T-helper 9 cell (primary cell): ENCODE results near the gene R3HDM4.
"Not testable (repeated sequence)": the region's sequence is repeated elsewhere in the genome, so short reads cannot be mapped to it uniquely, and the experiment has no call there.

Experiments used
- DNase-seq: peaks from one replicate; pipeline ENCODE4 v3.0.0-alpha.2; 2020

Gene R3HDM4

DNA sequence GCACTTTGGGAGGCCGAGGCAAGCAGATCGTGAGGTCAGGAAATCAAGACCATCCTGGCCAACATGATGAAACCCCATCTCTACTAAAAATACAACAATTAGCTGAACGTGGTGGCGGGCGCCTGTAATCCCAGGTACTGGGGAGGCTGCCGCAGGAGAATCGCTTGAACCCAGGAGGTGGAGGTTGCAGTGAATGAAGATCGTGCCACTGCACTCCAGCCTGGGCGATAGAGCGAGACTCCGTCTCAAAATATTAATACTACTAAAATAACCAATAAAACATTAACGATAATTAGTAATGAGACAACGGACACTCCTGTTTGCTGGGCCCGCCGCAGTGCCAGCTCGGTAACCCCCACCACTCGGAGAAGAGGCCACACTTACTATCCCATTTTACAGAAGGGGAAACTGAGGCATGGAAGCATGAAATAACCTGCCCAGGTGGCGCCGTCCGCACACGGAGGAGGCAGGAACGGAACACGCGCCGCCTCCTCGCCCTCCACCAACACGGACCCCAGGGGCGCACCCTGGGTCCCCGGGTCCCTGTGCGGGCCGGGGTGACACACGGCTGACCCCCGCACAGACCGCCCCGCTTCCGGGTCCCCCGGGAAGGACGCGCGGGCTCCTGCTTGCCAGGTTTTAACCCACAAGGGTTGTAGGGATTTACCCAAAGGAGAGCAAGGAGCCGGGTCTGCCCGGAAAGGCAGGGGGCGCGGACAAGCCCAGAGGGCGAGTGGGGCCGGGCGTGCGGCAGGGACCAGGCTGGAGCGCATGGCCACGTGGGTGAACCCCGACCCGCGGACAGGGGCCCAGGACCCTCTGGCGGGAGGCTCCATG is 1.6 kb downstream of the R3HDM4 start:
- DNase-seq, result no peak

DNA sequence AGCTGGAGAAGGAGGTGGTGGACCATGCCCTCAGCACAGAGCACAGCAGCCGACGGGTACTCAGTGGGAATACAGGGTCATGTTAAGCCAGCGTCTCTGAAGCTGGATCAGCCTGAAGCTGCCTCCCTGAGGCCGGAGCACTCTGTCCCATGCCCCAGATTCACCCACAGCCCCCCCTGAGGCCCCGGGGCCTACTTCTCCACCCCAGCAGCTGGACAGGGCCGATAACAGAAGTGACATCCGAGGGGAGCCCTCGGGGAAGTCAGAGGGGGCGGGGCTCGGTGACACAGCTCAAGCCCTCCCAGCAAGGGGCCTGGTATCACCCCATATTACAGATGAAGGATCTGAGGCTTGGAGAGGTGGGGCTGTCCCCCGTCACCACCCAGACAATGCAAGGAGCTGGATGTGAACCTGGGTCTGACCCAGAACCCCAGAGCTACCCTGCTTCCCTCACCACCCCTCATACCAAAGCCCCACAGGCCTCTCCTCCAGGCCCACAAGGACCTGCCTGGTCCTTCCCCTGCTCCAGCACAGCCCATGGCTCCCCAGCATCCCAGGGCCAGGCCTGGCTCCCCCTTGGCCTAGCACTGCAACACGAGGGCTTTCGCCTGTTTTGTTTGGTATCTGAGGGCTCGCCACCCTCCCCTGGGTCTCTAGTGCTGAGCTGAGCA is 5.7 kb downstream of the R3HDM4 start:
- no peak for DNase-seq

DNA sequence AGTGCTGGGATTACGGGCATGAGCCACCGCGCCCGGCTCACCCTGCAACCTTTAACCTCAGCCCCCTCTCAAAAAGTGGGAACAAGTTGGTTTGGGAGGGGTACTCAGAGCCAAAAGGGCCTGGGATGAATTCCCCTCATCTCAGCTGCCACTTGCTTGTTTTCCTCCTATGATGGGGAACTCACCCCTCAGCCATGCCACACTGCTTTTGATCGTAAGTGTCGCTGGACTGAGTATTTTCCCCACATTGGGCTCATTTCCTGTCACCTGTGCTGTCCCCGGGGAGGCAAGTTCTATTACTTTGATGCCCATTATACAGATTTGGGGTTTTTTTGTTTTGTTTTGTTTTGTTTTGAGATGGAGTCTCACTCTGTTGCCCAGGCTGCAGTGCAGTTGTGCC is 6.5 kb downstream of the R3HDM4 start:
- DNase-seq, result no peak

DNA sequence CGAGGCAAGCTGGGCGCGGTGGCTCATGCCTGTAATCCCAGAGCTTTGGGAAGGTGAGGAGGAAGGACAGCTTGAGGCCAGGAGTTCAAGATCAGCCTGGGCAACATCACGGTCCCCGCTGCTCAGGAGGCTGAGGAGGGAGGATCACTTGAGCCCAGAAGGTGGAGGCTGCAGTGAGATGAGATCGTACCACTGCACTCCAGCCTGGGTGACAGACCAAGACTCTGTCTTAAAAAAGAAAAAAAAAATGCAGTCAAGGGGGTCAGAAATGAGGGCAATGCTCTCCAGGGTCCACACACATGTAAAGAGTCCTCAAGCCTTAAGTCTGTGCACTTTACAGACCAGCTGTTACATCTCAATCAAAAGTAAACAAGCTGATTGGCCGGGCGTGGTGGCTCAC is 8.5 kb downstream of the R3HDM4 start:
- DNase-seq, result no peak

DNA sequence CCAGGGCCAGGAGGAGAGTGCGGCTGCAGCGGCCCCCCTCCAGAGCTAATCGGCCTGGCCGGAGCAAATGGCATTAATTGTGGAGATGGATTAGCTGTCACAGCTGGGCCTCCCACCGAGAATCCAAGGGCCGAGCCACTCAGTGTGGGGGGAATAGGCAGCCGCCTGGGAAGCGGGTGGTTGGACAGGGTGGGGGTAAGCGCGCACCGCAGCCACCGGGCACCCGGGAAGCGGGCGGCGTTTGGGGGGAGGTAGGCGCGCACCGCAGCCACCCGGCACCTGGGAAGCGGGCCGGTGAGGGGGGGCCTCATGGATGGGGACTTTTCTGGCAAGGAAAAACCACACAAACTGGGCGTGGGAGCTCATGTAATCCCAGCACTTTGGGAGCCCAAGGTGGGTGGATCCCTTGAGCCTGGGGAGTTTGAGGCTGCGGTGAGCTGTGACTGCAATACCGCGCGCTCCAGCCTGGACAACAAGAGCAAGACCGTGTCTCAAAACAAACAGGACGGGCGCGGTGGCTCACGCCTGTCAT is 9.7 kb downstream of the R3HDM4 start:
- DNase-seq, result no peak

DNA sequence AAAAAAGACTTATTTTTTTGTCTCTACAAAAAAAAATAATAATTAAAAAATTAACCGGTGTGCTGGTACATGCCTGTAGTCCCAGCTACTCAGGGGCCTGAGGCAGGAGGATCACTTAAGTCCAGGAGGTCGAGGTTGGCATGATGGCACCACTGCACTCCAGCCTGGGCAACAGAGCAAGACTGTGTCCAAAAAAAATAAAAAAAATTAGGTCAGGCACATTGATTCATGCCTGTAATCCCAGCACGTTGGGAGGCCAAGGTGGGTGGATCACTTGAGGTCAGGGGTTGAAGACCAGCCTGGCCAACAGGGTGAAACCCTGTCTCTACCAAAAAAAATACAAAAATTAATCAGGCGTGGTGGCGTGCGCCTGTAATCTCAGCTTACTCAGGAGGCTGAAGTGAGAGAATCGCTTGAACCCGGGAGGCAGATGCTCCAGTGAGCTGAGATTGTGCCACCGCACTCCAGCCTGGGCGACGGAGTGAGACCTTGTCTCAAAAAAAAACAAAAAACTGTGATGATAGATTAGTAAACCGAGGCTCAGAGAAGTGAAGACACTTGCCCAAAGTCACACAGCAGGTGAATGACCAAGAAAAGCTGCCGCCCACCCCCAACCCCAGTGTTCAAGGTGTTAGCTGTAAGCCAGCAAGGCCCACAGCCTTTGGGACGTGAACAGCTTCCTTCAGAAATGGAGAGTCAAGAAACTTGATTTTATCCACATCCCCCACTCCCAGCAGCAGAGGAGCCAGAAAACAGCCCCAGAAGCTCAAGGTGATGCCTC is 10.4 kb downstream of the R3HDM4 start:
- no peak for DNase-seq

DNA sequence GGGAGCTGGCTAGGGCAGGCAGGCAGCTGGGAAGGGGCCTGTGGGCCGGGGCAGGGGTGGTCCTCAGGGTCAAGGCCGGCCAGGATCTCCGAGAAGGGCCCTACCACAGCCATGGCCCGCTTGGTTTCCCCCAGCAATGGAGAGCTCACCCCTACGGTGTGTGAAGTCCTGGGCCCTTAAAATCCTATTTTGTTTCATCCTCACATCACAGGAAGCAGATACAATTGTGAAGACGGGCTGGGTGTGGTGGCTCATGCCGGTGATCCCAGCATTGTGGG is 11.0 kb downstream of the R3HDM4 start:
- DNase-seq, result no peak

DNA sequence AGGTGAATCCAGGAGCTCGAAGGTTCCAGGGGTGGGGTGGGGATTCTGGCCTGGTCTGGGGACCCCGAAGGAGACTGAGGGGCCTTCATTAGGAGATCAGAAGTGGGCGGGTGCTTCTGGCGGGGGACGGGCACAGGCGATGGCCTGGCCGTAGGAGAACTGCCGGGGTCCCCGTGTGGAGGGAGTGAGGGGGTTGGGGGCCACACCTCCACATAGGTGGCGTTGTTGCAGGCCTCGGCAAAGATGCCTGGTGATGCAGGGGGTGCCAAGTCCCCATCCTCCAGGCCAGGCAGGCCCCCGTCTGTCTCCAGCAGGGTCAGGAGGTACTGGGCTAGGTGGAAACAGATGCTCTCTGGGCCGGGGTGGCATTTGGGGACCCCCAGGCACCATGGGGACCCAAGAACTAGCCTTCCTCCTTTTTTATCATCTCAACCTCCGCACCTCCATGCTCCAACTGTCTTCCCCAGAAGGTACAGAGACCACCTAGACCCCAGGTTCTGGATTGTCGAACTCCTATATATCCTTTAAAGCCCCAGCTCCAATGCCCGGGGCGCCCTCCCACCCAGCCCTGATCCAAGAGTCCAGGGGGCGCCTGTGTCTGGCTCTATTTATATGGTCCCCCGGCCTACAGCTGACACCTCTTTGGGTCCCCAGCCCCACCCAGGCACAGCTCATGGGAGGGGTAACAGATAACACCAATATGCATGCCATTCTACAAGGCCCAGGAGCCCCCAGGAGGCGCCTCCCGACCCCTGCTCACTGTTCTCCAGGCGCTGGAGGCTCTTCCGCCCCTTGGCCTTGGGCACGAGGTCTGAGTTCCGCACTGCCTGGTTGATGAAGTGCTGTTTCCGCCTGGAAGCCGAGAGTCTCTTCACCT is 11.6 kb downstream of the R3HDM4 start:
- DNase-seq, result no peak

DNA sequence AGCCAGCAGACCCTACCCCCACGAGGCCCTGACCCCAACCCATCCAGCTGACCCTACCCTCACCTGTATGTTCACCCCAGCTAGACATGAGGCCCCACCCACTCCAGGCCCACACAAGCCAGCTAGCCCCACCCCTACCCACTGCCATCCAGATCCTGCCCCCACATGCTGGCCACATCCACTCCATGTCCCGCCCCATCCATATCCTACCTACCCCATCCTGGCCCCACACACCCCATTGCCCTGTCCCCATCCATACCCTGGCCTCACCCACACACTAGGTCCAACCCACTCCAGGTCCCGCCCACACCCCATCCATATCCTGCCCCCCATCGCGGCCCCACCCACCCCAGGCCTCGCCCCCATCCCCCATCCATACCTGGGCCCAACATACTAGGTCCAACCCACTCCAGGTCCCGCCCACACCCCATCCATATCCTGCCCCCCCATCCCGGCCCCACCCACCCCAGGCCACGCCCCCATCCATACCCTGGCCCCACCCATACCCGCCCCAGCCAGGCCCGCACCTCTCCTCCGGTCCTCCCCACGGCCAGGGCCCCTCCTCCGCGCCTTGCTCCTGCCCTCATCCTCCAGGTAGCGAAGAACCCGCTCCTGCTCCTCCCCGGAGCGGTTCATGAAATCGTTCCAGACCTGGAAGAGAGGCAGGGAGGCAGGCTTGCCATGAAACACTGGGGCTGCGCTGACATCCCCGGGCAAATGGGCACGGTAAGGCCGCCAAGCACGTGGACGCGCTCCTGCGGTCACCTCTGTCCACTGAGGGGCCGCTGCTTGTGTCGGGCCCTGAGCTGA is 12.5 kb downstream of the R3HDM4 start:
- peak; percentile 31 for DNase-seq

DNA sequence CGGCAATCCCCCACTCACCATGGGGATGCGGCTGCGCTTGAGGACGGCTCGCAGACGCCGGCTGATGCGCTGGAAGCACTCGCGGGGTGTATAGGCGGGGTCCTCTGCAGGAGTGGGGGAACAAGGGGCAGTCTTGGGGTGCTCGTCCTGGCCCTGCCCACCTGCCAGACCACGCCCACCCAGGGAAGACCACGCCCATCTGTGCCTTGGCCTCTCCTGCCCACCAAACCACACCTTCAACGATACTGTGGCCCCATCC is 13.0 kb downstream of the R3HDM4 start:
- DNase-seq, result no peak

DNA sequence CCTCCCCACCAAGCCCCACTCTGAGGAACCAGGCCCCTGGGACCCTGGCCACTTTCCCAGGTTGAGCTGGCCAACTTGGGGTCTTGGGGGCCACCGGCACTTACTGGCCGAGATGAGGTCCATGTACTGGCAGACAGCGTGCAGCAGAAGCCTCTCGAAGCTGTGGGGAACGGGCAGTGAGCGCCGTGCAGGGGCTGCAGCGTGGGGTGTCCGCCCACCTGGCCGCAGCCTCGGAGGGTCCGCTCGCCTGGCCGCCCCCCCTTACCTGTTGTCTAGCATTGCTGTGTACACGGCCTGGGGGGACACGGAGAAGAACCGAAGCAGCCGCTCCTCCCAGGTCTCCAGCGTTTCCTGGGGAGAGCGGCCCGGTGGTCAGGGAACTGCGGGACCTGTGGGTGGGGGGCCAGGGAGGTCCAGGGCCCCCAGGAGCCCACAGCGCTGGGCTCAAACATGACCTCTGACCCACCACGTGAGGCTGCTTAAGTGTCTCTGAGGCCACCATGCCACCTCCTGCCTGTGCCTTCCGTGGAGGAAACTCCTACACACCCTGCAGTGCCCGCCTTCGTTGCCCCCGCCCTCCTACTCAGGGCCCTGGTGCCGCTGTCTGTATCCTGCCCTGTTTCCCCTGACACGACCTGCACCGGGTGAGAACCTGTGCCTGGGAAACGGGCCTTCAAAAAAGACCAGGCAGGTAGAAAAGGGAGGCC is 13.5 kb downstream of the R3HDM4 start:
- DNase-seq, result no peak

DNA sequence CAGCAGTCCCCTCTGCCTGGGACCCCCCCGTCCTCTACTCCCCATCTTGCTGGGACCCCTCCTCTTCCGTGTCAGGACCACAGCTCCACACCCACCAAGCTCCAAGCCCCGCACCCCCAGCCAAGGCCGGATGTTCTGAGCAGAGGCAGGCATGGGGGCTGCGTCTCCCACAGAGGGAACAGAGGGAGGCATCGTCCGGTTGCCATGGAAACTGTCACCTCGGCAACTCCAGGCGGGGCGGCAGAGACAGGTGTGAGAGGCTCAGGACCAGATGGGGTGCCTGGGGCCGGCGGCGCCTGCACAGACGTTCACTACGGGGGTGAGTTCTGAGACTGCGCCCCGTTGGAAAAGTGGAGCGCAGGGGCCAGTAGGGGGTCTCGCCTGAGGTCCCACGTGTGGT is 14.4 kb downstream of the R3HDM4 start:
- DNase-seq, result no peak

DNA sequence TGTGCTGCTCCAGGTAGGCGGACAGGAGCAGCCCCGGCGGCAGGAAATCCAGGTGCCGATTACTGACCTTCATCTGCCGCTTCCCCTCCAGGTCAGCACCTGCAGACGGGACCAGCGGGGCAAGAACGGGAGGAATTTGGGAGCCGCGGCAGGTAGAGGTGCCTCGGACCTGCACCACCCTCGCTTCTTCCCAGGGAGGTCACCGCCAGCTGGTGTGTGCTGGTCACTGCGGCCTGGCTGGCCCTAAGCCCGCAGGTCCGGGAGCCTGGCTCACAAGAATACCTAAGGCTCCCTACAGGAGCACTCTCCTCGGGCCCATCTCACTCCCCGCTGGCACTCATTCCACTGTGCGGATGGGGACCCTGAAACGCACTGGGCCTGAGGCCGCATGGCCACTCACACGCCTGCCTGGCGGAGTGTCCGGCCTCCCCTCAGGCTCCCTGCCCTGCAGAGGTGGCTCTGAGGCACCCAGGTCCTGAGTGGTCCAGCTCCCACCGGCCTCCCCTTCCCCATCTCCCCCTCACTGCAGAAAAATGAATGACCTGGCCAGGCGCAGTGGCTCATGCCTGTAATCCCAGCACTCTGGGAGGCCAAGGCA is 15.5 kb downstream of the R3HDM4 start:
- no peak for DNase-seq

DNA sequence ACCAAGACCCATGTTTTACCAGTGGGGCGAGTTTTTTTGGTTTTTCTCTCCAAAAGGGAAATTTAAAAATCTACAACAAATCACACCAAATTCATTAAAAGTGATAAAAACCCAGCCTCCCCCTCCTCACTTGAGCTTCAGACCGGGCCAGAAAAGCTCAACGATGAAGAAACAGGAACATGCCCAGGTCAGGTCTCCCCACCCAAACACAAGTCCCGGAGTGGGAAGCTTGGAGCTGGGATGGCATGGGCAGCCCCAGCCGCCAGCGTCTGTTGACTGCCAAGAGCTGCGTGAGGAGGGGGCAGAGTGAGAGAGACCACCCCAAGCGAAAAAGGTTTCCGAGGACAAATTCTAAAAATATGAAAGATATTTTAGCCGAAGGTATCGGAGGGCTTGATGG is 16.0 kb downstream of the R3HDM4 start:
- DNase-seq, result no peak

DNA sequence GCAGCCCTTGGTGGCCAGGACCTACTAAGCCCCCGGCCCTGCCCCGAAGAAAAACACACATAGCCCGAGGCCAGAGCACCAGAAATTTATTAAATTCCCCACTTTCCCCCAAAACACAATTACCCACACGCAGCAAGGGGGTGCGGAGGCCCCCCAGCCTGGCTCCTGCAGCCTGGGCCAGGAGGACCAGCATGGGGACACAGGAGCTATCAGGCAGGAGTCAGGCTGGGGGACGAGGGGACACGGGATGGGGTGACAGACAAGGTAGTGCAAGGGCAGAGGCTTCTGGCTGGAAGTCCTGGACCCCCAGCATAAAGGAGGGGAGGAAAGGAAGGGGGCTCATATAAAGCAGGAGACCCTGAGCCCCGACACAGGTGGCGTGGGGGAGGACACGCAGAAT is 16.6 kb downstream of the R3HDM4 start:
- no peak for DNase-seq

DNA sequence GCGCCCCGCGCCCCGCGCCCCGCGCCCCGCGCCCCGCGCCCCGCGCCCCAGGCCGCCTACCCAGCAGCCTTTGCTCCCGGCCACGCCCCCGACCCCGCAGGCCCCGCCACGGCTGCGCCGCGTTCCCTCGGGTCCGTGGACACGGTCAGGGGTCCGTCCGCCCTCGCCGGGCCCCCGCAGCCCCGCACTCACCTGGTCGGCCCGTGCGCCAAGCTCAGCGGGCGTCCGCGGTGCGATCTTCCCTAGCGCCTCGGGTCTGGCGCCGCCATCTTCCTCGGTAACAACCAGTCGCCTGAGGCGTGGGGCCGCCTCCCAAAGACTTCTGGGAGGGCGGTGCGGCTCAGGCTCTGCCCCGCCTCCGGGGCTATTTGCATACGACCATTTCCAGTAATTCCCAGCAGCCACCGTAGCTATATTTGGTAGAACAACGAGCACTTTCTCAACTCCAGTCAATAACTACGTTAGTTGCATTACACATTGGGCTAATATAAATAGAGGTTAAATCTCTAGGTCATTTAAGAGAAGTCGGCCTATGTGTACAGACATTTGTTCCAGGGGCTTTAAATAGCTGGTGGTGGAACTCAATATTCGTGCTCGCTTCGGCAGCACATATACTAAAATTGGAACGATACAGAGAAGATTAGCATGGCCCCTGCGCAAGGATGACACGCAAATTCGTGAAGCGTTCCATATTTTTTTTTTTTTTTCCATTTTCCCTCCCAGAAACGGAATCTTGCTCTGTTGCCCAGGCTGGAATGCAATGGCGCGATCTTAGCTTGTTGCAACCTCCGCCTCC is 19.9 kb downstream of the R3HDM4 start, which contains the start of the genes MED16 and RNU6-9:
Gene MED16 (minus strand): TSS at position 294 of the 796 bp plus-strand sequence. CDS start 2,056 bp downstream, outside the sequence.
Gene RNU6-9 (plus strand): TSS at position 591 of the 796 bp plus-strand sequence.
- peak; percentile 80 for DNase-seq

DNA sequence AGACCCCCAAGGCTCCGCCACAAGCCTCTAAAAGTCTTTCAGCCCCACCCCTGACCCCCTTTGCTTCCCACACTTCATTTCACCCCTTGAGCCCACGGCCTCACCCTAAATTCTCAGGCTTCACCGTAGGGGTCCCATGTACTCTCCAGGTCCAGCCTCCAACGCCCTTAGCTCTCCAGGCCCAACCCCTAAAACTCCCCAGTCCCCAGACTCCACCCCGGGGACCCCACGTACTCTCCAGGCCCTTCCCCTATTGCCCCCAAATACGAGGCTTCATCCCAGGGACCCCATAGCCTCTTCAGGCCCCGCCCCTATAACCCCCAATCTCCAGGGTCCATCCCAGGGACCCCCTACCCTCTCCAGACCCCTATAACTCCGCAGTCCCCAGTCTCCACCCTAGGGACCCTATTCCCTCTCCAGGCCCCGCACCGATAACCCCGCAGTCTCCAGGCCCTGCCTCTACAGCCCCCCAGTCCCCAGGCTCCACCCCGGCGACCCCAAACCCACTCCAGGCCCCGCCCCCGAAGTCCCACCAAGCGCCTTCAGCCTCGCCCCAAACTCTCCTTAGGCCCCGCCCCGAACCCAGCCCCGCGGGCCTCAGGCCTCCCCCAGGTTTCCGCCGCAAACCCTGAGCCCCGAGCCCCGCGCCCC is 20.7 kb downstream of the R3HDM4 start:
- DNase-seq, result no peak

DNA sequence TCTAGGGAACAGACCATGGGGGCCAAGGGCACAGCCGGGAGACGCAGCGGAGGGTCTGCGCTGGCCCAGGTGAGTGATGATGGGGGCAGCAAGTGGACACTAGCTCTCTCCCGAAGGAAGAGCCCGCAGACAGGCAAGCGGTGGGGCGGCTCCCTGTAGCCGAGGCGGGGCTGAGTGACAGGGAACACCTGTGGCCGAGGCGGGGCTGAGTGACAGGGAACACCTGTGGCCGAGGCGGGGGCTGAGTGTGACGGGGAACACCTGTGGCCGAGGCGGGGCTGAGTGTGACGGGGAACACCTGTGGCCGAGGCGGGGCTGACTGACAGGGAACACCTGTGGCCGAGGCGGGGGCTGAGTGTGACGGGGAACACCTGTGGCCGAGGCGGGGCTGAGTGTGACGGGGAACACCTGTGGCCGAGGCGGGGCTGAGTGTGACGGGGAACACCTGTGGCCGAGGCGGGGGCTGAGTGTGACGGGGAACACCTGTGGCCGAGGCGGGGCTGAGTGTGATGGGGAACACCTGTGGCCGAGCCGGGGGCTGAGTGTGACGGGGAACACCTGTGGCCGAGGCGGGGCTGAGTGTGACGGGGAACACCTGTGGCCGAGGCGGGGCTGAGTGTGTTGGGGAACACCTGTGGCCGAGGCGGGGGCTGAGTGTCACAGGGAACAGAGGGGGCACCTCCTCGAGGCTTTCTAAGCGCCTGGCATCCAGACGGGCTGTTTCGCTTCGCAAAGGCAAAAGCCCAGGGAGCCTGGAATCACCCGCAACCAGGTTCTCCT is 21.4 kb downstream of the R3HDM4 start:
- DNase-seq, result not testable (repeated sequence)
